OCI-LY3 (cell line): ENCODE results near the gene CNTNAP2.

Source experiments
- CTCF ChIP-seq: fragments of 200-600, 300-600 bp; sonication (generic); IDR thresholded peaks from 2 replicates; pipeline ENCODE4 v1.5.1; 2014; ENCODE audit warnings: antibody characterized with exemption, low read length, low read depth
- EZH2phosphoT487 ChIP-seq: fragments of 200-600 bp; shearing (Covaris generic); IDR thresholded peaks from 2 replicates; pipeline ENCODE4 v1.6.1; 2018; ENCODE audit warnings: antibody characterized with exemption, mixed run types, low read depth

- TF ChIP-seq CTCF (no peak), EZH2phosphoT487 (no peak)
Observed at GRCh38 chr7:146346096-146346495, 229.5 kb downstream of the CNTNAP2 start.
